Activated B cell treated with CpG ODN at 0.5 μM for 24 hours (primary cell): ENCODE results near the gene SPRY4. TPM values are rescaled to one million over a fixed set of nuclear protein-coding genes. Genes with fewer than 3 reads are reported as not detected.
A peak's percentile ranks its signal among the peaks of the same experiment; 100 is the strongest.
"Not testable (repeated sequence)": the region's sequence is repeated elsewhere in the genome, so short reads cannot be mapped to it uniquely, and the experiment has no call there.

Source experiments
- ATAC-seq: fragments of 200-7000 bp; cut with Tn5 transposase; one replicate; pipeline ENCODE4 v1.10.0; 2021; ENCODE audit warnings: low read depth, mild to moderate bottlenecking, moderate library complexity
- CTCF ChIA-PET: fragments of 350-600 bp; sonication (Branson Sonifier 250); formaldehyde crosslinking; loops from one replicate; lab custom pipeline; 2021; ENCODE audit warnings: antibody characterized with exemption; lab: Charles Lee
- POLR2A ChIA-PET: fragments of 350-600 bp; sonication (Branson Sonifier 250); formaldehyde crosslinking; loops from one replicate; lab custom pipeline; 2021; ENCODE audit warnings: antibody characterized with exemption; lab: Charles Lee
- DNase-seq: peaks from one replicate; pipeline ENCODE4 v3.0.0; 2022
- H3K27ac Mint-ChIP-seq: one replicate; pipeline ENCODE4 v1.8.0; 2020; ENCODE audit warnings: mixed read lengths
- H3K27me3 Mint-ChIP-seq: one replicate; pipeline ENCODE4 v1.8.0; 2021; ENCODE audit warnings: mixed read lengths
- H3K36me3 Mint-ChIP-seq: one replicate; pipeline ENCODE4 v1.8.0; 2021; ENCODE audit warnings: low read depth, mixed read lengths
- H3K4me1 Mint-ChIP-seq: one replicate; pipeline ENCODE4 v1.8.0; 2021; ENCODE audit warnings: mixed read lengths
- H3K4me3 Mint-ChIP-seq: one replicate; pipeline ENCODE4 v1.8.0; 2020; ENCODE audit warnings: mild to moderate bottlenecking, mixed read lengths
- H3K9me3 Mint-ChIP-seq: one replicate; pipeline ENCODE4 v1.8.0; 2020; ENCODE audit warnings: mixed read lengths
- intact Hi-C: fragments of 100-400 bp; cut with micrococcal nuclease; formaldehyde crosslinking; loops from one replicate; pipeline ENCODE4 v1.15.1; 2024
- total RNA-seq: library from RNA; stranded (reverse); gene quantifications from 2 replicates; pipeline ENCODE4 v1.2.3, GENCODE V29; 2022
- TF ChIP-seq, protein P1 (sequence below): fragments of 200-600 bp; IDR thresholded peaks from one replicate; pipeline ENCODE4 v1.8.0; 2022; ENCODE audit warnings: antibody characterized with exemption, mild to moderate bottlenecking

SPRY4 gene
- total RNA-seq, 1 donor from 2014 or later, result not detected

GRCh38 chr5:142356716-142357468 lies 32.1 kb upstream of the SPRY4 start:
- intact Hi-C loops, result loop anchor here (1.0 to 10.0 kb wide), 7 partner anchors 32 to 1032 kb away; partner anchors contain the start of genes GNPDA1, RNF14, SPRY4 and TAF7
- H3K27ac Mint-ChIP-seq, result peak overlapping the region; percentile 79
- peak; percentile 84 for ATAC-seq
- peak; percentile 80 for DNase-seq
- peak overlapping the region; percentile 83 for H3K4me3 Mint-ChIP-seq
- peaks cover 5% of the 10 kb centered on the region for H3K27me3 Mint-ChIP-seq
- peaks cover 40% of the 10 kb centered on the region for H3K4me1 Mint-ChIP-seq
- POLR2A ChIA-PET, result interaction anchor here (0.6 to 1.8 kb wide), 10 partner anchors 17 to 851 kb away, joined by 3 to 14 read pairs (median 4); partner anchors contain the start of genes NDFIP1, RNF14 and SPRY4
- H3K36me3 Mint-ChIP-seq, result no peaks in the 10 kb centered on the region
- TF ChIP-seq, protein P1, sequence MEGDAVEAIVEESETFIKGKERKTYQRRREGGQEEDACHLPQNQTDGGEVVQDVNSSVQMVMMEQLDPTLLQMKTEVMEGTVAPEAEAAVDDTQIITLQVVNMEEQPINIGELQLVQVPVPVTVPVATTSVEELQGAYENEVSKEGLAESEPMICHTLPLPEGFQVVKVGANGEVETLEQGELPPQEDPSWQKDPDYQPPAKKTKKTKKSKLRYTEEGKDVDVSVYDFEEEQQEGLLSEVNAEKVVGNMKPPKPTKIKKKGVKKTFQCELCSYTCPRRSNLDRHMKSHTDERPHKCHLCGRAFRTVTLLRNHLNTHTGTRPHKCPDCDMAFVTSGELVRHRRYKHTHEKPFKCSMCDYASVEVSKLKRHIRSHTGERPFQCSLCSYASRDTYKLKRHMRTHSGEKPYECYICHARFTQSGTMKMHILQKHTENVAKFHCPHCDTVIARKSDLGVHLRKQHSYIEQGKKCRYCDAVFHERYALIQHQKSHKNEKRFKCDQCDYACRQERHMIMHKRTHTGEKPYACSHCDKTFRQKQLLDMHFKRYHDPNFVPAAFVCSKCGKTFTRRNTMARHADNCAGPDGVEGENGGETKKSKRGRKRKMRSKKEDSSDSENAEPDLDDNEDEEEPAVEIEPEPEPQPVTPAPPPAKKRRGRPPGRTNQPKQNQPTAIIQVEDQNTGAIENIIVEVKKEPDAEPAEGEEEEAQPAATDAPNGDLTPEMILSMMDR, result no peak
- no peaks in the 10 kb centered on the region for H3K9me3 Mint-ChIP-seq
- CTCF ChIA-PET, result interaction anchor here (1.3 kb wide), 1 partner anchor 388 kb away, joined by 3 read pairs; the partner anchor contains the start of gene RNF14

- no peaks in the 10 kb centered on the region for H3K36me3 Mint-ChIP-seq
- DNase-seq (no peak), ATAC-seq (no peak)
- peak overlapping the region; percentile 83 for H3K4me3 Mint-ChIP-seq
- H3K9me3 Mint-ChIP-seq, result no peaks in the 10 kb centered on the region
- POLR2A ChIA-PET, result interaction anchor here (0.6 to 0.9 kb wide), 4 partner anchors 11 to 852 kb away, joined by 3 to 14 read pairs (median 4); no protein-coding TSS in a partner anchor
- H3K4me1 Mint-ChIP-seq, result peaks cover 40% of the 10 kb centered on the region
- CTCF ChIA-PET, result no interaction called here
- peaks cover 5% of the 10 kb centered on the region for H3K27me3 Mint-ChIP-seq
- TF ChIP-seq, protein P1, result no peak
- H3K27ac Mint-ChIP-seq, result peak overlapping the region; percentile 79
- intact Hi-C loops, result loop anchor here (2.0 to 10.0 kb wide), 4 partner anchors 134 to 1032 kb away; partner anchors contain the start of genes GNPDA1 and TAF7
Observed at GRCh38 chr5:142356349-142356715, 31.5 kb upstream of the SPRY4 start.

- no peaks in the 10 kb centered on the region for H3K36me3 Mint-ChIP-seq
- intact Hi-C loops, result loop anchor here (10.0 kb wide), 1 partner anchor 1028 kb away; the partner anchor contains the start of gene TAF7
- DNase-seq, result no peak
- ChIA-PET POLR2A (no interaction called here), CTCF (no interaction called here)
- peaks cover 19% of the 10 kb centered on the region for H3K4me1 Mint-ChIP-seq
- H3K27ac Mint-ChIP-seq, result no peak overlapping the region
- H3K27me3 Mint-ChIP-seq, result peaks cover 3% of the 10 kb centered on the region
- H3K4me3 Mint-ChIP-seq, result no peak overlapping the region
- ATAC-seq, result no peak
- TF ChIP-seq, protein P1, result no peak
- peaks cover 3% of the 10 kb centered on the region for H3K9me3 Mint-ChIP-seq
Observed at GRCh38 chr5:142353071-142353472, 28.3 kb upstream of the SPRY4 start.

GRCh38 chr5:142350021-142350420 lies 25.2 kb upstream of the SPRY4 start:
- no peak overlapping the region for H3K4me3 Mint-ChIP-seq
- no peak for ATAC-seq
- peaks cover 1% of the 10 kb centered on the region for H3K4me1 Mint-ChIP-seq
- POLR2A ChIA-PET, result no interaction called here
- peaks cover 3% of the 10 kb centered on the region for H3K27me3 Mint-ChIP-seq
- no peak overlapping the region for H3K27ac Mint-ChIP-seq
- peaks cover 2% of the 10 kb centered on the region for H3K36me3 Mint-ChIP-seq
- DNase-seq, result no peak
- TF ChIP-seq, protein P1, result no peak
- peaks cover 10% of the 10 kb centered on the region for H3K9me3 Mint-ChIP-seq
- CTCF ChIA-PET, result no interaction called here
- intact Hi-C loops, result loop anchor here (10.0 kb wide), 1 partner anchor 1025 kb away; the partner anchor contains the start of gene TAF7

DNA sequence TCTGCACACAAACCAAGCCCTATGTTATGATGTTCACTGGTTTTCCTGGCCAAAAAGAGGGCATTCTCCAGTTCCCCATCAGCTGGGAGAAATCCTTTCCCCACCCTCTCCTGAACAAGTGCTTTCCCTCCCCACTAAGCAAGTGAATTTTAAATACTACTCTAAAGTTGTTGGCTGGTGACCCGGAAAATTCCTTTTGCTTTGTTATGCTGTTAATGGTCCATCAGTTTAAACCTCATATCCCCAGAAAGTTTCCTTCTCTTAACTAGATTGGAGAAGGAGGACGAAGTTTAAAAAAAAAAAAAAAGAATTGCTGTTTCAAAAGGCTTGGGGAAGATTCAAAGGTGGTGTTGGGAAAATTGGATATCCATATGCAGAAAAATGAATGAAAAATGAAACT lies 21.9 kb upstream of the SPRY4 start:
- Mint-ChIP-seq H3K4me3 (no peak overlapping the region), H3K27me3 (no peaks in the 10 kb centered on the region), H3K4me1 (no peaks in the 10 kb centered on the region), H3K36me3 (peaks cover 2% of the 10 kb centered on the region), H3K27ac (no peak overlapping the region), H3K9me3 (peaks cover 23% of the 10 kb centered on the region)
- ATAC-seq (no peak), DNase-seq (no peak)
- CTCF ChIA-PET, result no interaction called here
- TF ChIP-seq, protein P1, result no peak
- POLR2A ChIA-PET, result no interaction called here
- intact Hi-C loops, result no loop called here

DNA sequence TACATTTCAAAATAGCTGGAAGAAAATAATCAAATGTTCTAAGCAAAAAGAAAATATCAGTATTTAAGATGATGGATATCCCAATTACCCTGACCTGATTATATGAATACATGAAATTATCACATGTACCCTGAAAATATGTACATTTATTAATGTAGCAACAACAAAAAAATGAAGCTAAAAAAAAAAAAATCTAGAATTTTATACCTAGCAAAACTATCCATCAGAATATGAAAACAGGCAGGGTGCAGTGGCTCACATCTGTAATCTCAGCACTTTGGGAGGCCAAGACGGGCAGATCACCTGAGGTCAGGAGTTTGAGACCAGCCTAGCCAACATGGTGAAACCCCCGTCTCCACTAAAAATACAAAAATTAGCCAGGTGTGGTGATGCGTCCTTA lies 20.1 kb upstream of the SPRY4 start:
- peaks cover 27% of the 10 kb centered on the region for H3K9me3 Mint-ChIP-seq
- H3K36me3 Mint-ChIP-seq, H3K27me3 Mint-ChIP-seq, CTCF ChIA-PET, H3K27ac Mint-ChIP-seq, intact Hi-C loops, H3K4me1 Mint-ChIP-seq, DNase-seq, ATAC-seq, H3K4me3 Mint-ChIP-seq: not testable (repeated sequence)
- POLR2A ChIA-PET, result interaction anchor here (0.7 to 1.1 kb wide), 2 partner anchors 11 to 21 kb away, joined by 3 read pairs; no protein-coding TSS in a partner anchor
